Panc1 (cell line): ENCODE measurements around the gene SLX9. TPM values are rescaled to one million over a fixed set of nuclear protein-coding genes. Genes with fewer than 3 reads are reported as not detected.

Experiments
- ATAC-seq: fragments of 200-7000 bp; cut with Tn5 transposase; 2 replicates; pipeline ENCODE4 v1.9.1; 2020; ENCODE audit warnings: mild to moderate bottlenecking, moderate library complexity
- BruUV-seq: library from RNA; stranded (reverse); fragments of 400-500 nt; replicated peaks from 2 replicates; lab custom pipeline; 2021; lab: Mats Ljungman, UMichigan
- CTCF ChIA-PET: fragments of 300-600 bp; sonication (Branson Sonifier 250); formaldehyde crosslinking; loops from one replicate; lab custom pipeline; 2022; ENCODE audit warnings: antibody characterized with exemption; lab: Charles Lee
- POLR2A ChIA-PET: fragments of 300-600 bp; sonication (Branson Sonifier 250); formaldehyde crosslinking; loops from one replicate; lab custom pipeline; 2022; ENCODE audit warnings: antibody characterized with exemption; lab: Charles Lee
- DNase-seq: peaks from one replicate; pipeline ENCODE4 v3.0.0-alpha.2; 2010; ENCODE audit warnings: low read depth, low spot score
- H3K27ac ChIP-seq: 2 replicates; pipeline ENCODE4 v1.5.1; 2011; ENCODE audit warnings: mild to moderate bottlenecking, low read length, inconsistent platforms
- H3K27me3 ChIP-seq: fragments of 200-500 bp; sonication (Bioruptor generic); 2 replicates; pipeline ENCODE4 v1.6.0; 2014; ENCODE audit warnings: low read length, inconsistent platforms; ENCODE audit not compliant: control insufficient read depth, insufficient read depth
- H3K36me3 ChIP-seq: fragments of 200-500 bp; sonication (Bioruptor generic); 2 replicates; pipeline ENCODE4 v1.5.1; 2014; ENCODE audit warnings: inconsistent platforms, mild to moderate bottlenecking, low read length, moderate library complexity; ENCODE audit not compliant: control insufficient read depth, insufficient read depth
- H3K4me1 ChIP-seq: 2 replicates; pipeline ENCODE4 v1.5.1; 2011; ENCODE audit warnings: inconsistent platforms, mild to moderate bottlenecking, low read length, moderate library complexity; ENCODE audit not compliant: control insufficient read depth, insufficient read depth
- H3K4me3 ChIP-seq, 2 experiments: 2 replicates each; pipeline ENCODE4 v1.5.1; 2011 to 2012; ENCODE audit warnings: low read depth in 2 of 2, low read length in 2 of 2, mild to moderate bottlenecking in 2 of 2, inconsistent platforms in 1 of 2, moderate library complexity in 1 of 2
- H3K9me3 ChIP-seq: fragments of 200-500 bp; sonication (Bioruptor generic); 2 replicates; pipeline ENCODE4 v1.5.1; 2014; ENCODE audit warnings: low read depth, mild to moderate bottlenecking, inconsistent platforms, low read length, moderate library complexity; ENCODE audit not compliant: control insufficient read depth, insufficient read depth
- CTCF ChIP-seq: fragments of 450-650 bp; IDR thresholded peaks from 2 replicates; pipeline ENCODE4 v1.5.1; 2017; ENCODE audit warnings: mild to moderate bottlenecking
- POLR2AphosphoS5 ChIP-seq: IDR thresholded peaks from 2 replicates; pipeline ENCODE4 v1.6.1; 2012; ENCODE audit warnings: mild to moderate bottlenecking, low read depth, low read length, moderate library complexity
- REST ChIP-seq, 2 experiments: IDR thresholded peaks; 2 replicates each; pipeline ENCODE4 v1.6.1; 2011 to 2012; ENCODE audit warnings: low read depth in 2 of 2, control low read depth in 1 of 2, low read length in 1 of 2, mild to moderate bottlenecking in 1 of 2, moderate library complexity in 1 of 2; ENCODE audit not compliant: insufficient read depth in 1 of 2
- SIN3A ChIP-seq: IDR thresholded peaks from 2 replicates; pipeline ENCODE4 v1.6.1; 2012; ENCODE audit warnings: low read depth, mild to moderate bottlenecking, low read length, moderate library complexity, borderline replicate concordance; ENCODE audit not compliant: insufficient read depth
- TCF7L2 ChIP-seq: IDR thresholded peaks from 2 replicates; pipeline ENCODE4 v1.6.1; 2011; ENCODE audit warnings: mild to moderate bottlenecking, low read depth, low read length, inconsistent platforms
- in situ Hi-C: cut with HindIII; loops from 2 replicates; pipeline ENCODE4 v1.10.0; 2016; ENCODE audit warnings: low sequenced_read_pairs, low pct_unique_long_range_greater_than_20kb
- intact Hi-C: fragments of 100-400 bp; cut with micrococcal nuclease; formaldehyde crosslinking; loops from one replicate; pipeline ENCODE4 v1.10.0; 2022; ENCODE audit not compliant: unreplicated experiment
- total RNA-seq: library from RNA; stranded (reverse); gene quantifications from one replicate; pipeline ENCODE4 v1.2.1, GENCODE V29; 2021; ENCODE audit not compliant: unreplicated experiment

The SLX9 gene
- total RNA-seq, 1 experiment from 2014 or later, result 50.9 TPM

- no peaks in the 10 kb centered on the region; the same call in 1 of the 2 replicates for H3K4me1 ChIP-seq
- DNase-seq (no peak), ATAC-seq (no peak)
- POLR2A ChIA-PET, result no interaction called here
- no peak overlapping the region for H3K27ac ChIP-seq
- in situ Hi-C loops (no loop called here), intact Hi-C loops (no loop called here)
- H3K4me3 ChIP-seq, result no peak overlapping the region
- TF ChIP-seq SIN3A (no peak), POLR2AphosphoS5 (no peak), CTCF (no peak), TCF7L2 (no peak), REST (IDR thresholded peaks at IDR 0.05; ENCODE audit: insufficient read depth in 1 of 2, low read depth in 2 of 2, low read length in 1 of 2) (no peak)
- H3K36me3 ChIP-seq, result no peaks in the 10 kb centered on the region
- BruUV-seq, result no TSS peak
- H3K27me3 ChIP-seq, result no peaks in the 10 kb centered on the region
- CTCF ChIA-PET, result no interaction called here
- no peaks in the 10 kb centered on the region for H3K9me3 ChIP-seq
Observed at GRCh38 chr21:45003331-45004058, 63.7 kb downstream of the SLX9 start.

- Histone ChIP-seq H3K4me3 (no peak overlapping the region), H3K27me3 (no peaks in the 10 kb centered on the region), H3K4me1 (no peaks in the 10 kb centered on the region; the same call in 1 of the 2 replicates), H3K27ac (no peak overlapping the region), H3K36me3 (no peaks in the 10 kb centered on the region), H3K9me3 (no peaks in the 10 kb centered on the region)
- in situ Hi-C loops, result no loop called here
- ChIA-PET CTCF (no interaction called here), POLR2A (no interaction called here)
- no peak for TF ChIP-seq CTCF
- TF ChIP-seq POLR2AphosphoS5, result no peak
- no peak for TF ChIP-seq TCF7L2
- no peak for ATAC-seq
- intact Hi-C loops, result no loop called here
- no TSS peak for BruUV-seq
- no peak for DNase-seq
Observed at GRCh38 chr21:45004059-45004422, 64.2 kb downstream of the SLX9 start.
